ENCODE results near the gene AMMECR1.

GRCh38 chrX:110358548-110358947, 40.7 kb upstream of the AMMECR1 start, which contains the start of gene RTL9:
- TF ChIP-seq, protein P1, sequence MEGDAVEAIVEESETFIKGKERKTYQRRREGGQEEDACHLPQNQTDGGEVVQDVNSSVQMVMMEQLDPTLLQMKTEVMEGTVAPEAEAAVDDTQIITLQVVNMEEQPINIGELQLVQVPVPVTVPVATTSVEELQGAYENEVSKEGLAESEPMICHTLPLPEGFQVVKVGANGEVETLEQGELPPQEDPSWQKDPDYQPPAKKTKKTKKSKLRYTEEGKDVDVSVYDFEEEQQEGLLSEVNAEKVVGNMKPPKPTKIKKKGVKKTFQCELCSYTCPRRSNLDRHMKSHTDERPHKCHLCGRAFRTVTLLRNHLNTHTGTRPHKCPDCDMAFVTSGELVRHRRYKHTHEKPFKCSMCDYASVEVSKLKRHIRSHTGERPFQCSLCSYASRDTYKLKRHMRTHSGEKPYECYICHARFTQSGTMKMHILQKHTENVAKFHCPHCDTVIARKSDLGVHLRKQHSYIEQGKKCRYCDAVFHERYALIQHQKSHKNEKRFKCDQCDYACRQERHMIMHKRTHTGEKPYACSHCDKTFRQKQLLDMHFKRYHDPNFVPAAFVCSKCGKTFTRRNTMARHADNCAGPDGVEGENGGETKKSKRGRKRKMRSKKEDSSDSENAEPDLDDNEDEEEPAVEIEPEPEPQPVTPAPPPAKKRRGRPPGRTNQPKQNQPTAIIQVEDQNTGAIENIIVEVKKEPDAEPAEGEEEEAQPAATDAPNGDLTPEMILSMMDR (conservative IDR thresholded peaks at IDR 0.05 in 1 of 2, IDR thresholded peaks at IDR 0.05 in 1 of 2; ENCODE audit: extremely low read depth in 1 of 2, insufficient read depth in 1 of 2, low read depth in 1 of 2, low read length in 2 of 2): no peak
- no peak for TF ChIP-seq EZH2 (IDR thresholded peaks at IDR 0.05; ENCODE audit: borderline replicate concordance, low read length)
